Thoracic aorta (tissue), 2 donors: ENCODE results near the gene DNPH1. TPM values are rescaled to one million over a fixed set of nuclear protein-coding genes. Genes with fewer than 3 reads are reported as not detected.

Source experiments
- ATAC-seq: fragments of 150-250 bp; one replicate; pipeline ENCODE4 v1.8.0; 2017; ENCODE audit warnings: low read depth; ENCODE audit not compliant: insufficient number of reproducible peaks, low FRiP score
- DNase-seq: peaks from one replicate; pipeline ENCODE4 v3.0.0-alpha.2; 2020; ENCODE audit warnings: low spot score
- H3K27ac ChIP-seq, 2 donors: fragments of 200-600 bp; sonication (generic); 1 replicate in 1 of 2; 2 replicates in 1 of 2; pipeline ENCODE4 v1.5.1; 2016; ENCODE audit warnings: mild to moderate bottlenecking in 2 of 2, moderate library complexity in 2 of 2
- H3K27me3 ChIP-seq: fragments of 200-600 bp; sonication (generic); replicated peaks from 2 replicates; pipeline ENCODE4 v1.6.0; 2016; ENCODE audit warnings: mild to moderate bottlenecking; ENCODE audit not compliant: insufficient read depth
- H3K36me3 ChIP-seq: fragments of 200-600 bp; sonication (generic); one replicate; pipeline ENCODE4 v1.5.1; 2016
- H3K4me1 ChIP-seq, 2 donors: fragments of 200-600 bp; sonication (generic); 1 replicate in 1 of 2; 2 replicates in 1 of 2; pipeline versions ENCODE4 v1.5.1 to v1.6.0; 2016; ENCODE audit warnings: low read depth in 2 of 2, mild to moderate bottlenecking in 1 of 2; ENCODE audit not compliant: control insufficient read depth in 1 of 2
- H3K4me3 ChIP-seq: fragments of 200-600 bp; sonication (generic); 2 replicates; pipeline ENCODE4 v1.5.1; 2016; ENCODE audit warnings: mild to moderate bottlenecking
- H3K9me3 ChIP-seq: fragments of 200-600 bp; sonication (generic); 2 replicates; pipeline ENCODE4 v1.5.1; 2016
- total RNA-seq, 2 donors: library from RNA; depleted of rRNA; stranded (reverse); fragments of >200 nt; gene quantifications; one replicate each; pipeline versions ENCODE4 v1.1.0 to v1.2.3, GENCODE V29; 2016
- TF ChIP-seq, protein P1 (sequence below): fragments of 200-600 bp; sonication (generic); IDR thresholded peaks from one replicate; pipeline ENCODE4 v1.5.1; 2019; ENCODE audit warnings: antibody characterized with exemption

DNPH1 gene
- total RNA-seq, 2 donors from 2014 or later, result 16.7 to 54.7 TPM

DNA sequence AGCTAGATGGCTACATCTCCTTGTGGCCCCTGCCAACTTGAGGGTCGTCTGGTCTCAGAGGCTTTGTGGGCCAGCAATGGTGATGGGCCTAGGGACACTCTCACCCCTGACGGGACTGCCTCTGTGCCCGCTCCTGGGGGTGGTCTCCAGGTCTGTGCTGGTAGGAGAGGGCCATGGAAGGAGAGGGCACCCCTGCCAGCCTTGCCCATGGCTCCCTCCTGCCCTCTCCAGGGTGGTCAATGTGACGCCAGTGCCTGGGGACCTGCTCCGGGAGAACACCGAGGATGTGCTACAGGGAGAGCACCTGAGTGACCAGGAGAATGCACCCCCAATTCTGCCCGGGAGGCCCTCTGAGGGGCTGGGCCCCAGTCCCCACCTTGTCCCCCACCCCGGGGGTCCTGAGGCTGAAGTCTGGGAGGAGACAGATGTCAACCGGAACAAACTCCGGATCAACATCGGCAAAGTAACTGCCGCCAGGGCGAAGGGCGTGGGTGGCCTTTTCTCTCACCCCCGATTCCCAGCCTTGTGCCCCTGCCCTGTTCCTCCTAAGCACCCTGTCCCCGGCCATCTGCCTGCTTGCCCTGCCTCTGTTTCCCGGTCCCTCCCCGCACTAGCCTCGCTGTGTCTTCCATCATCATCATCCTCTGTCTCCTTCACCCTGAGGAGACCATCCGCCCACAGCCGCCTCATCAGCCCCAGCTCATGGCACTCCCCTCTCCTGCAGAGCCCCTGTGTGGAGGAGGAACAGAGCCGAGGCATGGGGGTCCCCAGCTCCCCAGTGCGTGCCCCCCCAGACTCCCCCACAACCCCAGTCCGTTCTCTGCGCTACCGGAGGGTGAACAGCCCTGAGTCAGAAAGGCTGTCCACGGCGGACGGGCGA lies 29.8 kb upstream of the DNPH1 start:
- Histone ChIP-seq H3K4me1 (no peaks in the 10 kb centered on the region), H3K27me3 (no peaks in the 10 kb centered on the region), H3K9me3 (no peaks in the 10 kb centered on the region), H3K27ac (no peak overlapping the region), H3K36me3 (no peaks in the 10 kb centered on the region), H3K4me3 (no peak overlapping the region)
- ATAC-seq (no peak), DNase-seq (no peak)
- TF ChIP-seq, protein P1, sequence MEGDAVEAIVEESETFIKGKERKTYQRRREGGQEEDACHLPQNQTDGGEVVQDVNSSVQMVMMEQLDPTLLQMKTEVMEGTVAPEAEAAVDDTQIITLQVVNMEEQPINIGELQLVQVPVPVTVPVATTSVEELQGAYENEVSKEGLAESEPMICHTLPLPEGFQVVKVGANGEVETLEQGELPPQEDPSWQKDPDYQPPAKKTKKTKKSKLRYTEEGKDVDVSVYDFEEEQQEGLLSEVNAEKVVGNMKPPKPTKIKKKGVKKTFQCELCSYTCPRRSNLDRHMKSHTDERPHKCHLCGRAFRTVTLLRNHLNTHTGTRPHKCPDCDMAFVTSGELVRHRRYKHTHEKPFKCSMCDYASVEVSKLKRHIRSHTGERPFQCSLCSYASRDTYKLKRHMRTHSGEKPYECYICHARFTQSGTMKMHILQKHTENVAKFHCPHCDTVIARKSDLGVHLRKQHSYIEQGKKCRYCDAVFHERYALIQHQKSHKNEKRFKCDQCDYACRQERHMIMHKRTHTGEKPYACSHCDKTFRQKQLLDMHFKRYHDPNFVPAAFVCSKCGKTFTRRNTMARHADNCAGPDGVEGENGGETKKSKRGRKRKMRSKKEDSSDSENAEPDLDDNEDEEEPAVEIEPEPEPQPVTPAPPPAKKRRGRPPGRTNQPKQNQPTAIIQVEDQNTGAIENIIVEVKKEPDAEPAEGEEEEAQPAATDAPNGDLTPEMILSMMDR, result no peak

DNA sequence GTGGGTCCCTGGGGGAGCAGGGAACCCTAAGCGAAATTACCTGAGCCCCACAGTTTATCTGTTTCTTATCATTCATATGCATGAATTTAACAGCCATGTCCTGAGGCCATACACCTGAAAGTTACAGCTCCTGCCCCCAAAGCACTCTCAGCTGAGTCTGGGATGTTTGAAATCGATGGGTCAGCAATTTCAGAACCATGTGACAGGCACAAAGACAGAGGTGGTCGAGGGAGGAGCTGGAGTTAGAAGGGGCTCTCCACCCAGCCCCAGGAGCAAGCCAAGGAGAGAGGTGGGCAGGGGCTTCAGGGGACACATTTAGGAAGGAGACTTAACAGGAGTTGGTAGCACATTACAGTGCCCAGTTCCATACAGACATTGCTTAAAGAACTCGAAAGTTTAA lies 28.9 kb upstream of the DNPH1 start:
- Histone ChIP-seq H3K4me1 (no peaks in the 10 kb centered on the region), H3K27me3 (no peaks in the 10 kb centered on the region), H3K9me3 (no peaks in the 10 kb centered on the region), H3K36me3 (no peaks in the 10 kb centered on the region), H3K27ac (no peak overlapping the region), H3K4me3 (no peak overlapping the region)
- ATAC-seq, result no peak
- TF ChIP-seq, protein P1, result no peak
- no peak for DNase-seq

DNA sequence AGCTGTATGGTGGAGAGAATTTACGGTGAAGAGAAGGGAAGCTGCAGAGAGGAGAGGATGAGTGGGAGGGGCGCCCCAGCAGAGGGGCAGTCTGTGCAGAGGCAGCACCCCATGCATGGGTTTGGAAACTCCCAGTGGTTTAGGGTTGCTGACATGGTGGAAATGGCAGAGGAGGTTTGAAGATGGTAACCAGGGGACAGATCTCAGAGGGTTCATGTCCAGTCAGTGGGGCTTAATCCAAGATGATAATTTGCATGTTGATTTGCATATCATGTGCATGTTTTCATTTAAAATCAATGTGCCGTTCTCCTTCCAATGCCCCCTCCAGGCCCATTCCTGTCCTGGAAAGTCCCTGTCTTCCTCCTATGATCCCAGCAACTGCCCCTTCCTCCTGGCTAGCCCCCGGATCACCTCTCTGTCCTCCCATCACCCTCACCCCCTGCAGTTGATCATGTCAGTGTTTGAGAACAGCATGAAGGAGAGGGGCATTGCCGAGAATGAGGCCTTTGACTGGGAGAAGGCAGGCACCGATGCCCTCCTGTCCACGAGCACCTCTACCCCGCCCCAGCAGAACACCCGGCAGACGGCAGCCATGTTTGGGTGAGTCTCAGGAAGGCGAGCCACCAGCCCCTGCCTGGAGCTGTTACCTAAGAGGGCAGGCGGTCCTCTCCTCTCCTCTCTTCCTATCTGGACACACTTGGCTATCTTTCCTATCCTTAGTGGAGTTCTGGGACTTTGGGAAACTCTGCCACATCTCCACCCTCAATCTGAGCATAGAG lies 28.3 kb upstream of the DNPH1 start:
- no peaks in the 10 kb centered on the region for H3K36me3 ChIP-seq
- TF ChIP-seq, protein P1, result no peak
- no peak overlapping the region for H3K4me3 ChIP-seq
- DNase-seq (no peak), ATAC-seq (no peak)
- no peaks in the 10 kb centered on the region for H3K4me1 ChIP-seq
- no peaks in the 10 kb centered on the region for H3K27me3 ChIP-seq
- H3K27ac ChIP-seq, result no peak overlapping the region
- H3K9me3 ChIP-seq, result no peaks in the 10 kb centered on the region

DNA sequence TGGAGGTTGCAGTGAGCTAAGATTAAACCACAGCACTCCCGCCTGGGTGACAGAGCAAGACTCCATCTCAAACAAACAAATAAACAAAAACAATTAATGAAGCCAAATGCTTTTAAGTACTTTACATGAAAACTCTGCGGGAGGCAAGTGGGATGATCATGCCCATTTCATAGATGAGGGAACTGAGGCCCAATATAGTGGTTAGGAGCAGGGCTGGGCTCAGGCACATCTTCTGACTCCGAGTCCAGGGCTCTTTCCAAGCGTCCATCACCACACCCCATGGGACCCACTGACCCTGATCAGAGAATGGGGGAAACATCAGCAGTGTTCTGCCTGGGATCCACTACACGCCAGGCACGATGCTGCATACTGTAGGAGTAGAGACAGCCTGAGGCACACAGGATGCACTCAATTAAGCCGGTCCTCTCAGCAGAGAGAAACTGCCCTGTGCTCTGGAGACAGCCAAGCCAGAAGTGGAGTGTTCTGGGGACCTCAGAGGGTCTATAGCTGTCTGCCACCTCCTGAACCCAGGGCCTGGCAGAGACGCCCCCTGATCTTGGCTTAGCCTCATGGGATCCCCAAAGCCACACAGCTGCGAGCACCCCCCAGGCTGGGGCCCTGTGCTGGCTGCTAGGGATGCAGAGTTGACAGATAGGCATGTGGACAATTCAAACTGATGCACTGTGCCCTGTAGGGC lies 27.5 kb upstream of the DNPH1 start:
- H3K27me3 ChIP-seq, result no peaks in the 10 kb centered on the region
- no peak for DNase-seq
- TF ChIP-seq, protein P1, result no peak

More for the DNA sequence above, 27.5 kb upstream of the DNPH1 start:
- Histone ChIP-seq H3K27ac (no peak overlapping the region), H3K9me3 (no peaks in the 10 kb centered on the region), H3K36me3 (no peaks in the 10 kb centered on the region), H3K4me3 (no peak overlapping the region), H3K4me1 (no peaks in the 10 kb centered on the region)
- ATAC-seq, result no peak
